CD4-positive, alpha-beta T cell (primary cell): Measurements from ENCODE around the gene ANKRD40. TPM values are rescaled to one million over a fixed set of nuclear protein-coding genes. Genes with fewer than 3 reads are reported as not detected.

Experiments
- ATAC-seq: fragments of 200-7000 bp; cut with Tn5 transposase; one replicate; pipeline ENCODE4 v1.10.0; 2022; ENCODE audit warnings: mild to moderate bottlenecking; ENCODE audit not compliant: poor library complexity
- CTCF ChIA-PET: fragments of 350-600 bp; sonication (Branson Sonifier 250); formaldehyde crosslinking; loops from one replicate; lab custom pipeline; 2021; ENCODE audit warnings: antibody characterized with exemption, inconsistent platforms; lab: Charles Lee
- POLR2A ChIA-PET: fragments of 350-600 bp; sonication (Branson Sonifier 250); formaldehyde crosslinking; loops from one replicate; lab custom pipeline; 2021; ENCODE audit warnings: antibody characterized with exemption, inconsistent platforms; lab: Charles Lee
- DNase-seq, 14 experiments: peaks; one replicate each; pipeline ENCODE4 v3.0.0-alpha.2; 2013 to 2020; ENCODE audit warnings: mixed read lengths in 2 of 14
- H3K27ac ChIP-seq, 2 donors: one replicate each; pipeline versions ENCODE4 v1.5.1 to v1.7.0; 2013; ENCODE audit warnings: low read length in 2 of 2, low read depth in 1 of 2, mild to moderate bottlenecking in 1 of 2
- H3K27me3 ChIP-seq, 2 experiments: 1 replicate in 1 of 2; 2 replicates in 1 of 2; pipeline versions ENCODE4 v1.6.1 to v1.7.0; 2013; ENCODE audit warnings: low read length in 2 of 2, control low read depth in 1 of 2, mild to moderate bottlenecking in 1 of 2, moderate library complexity in 1 of 2; ENCODE audit not compliant: insufficient read depth in 2 of 2, control insufficient read depth in 1 of 2
- H3K36me3 ChIP-seq: one replicate; pipeline ENCODE4 v1.6.1; 2013; ENCODE audit warnings: low read length, control low read depth; ENCODE audit not compliant: insufficient read depth
- H3K4me1 ChIP-seq: one replicate; pipeline ENCODE4 v1.6.1; 2013; ENCODE audit warnings: low read length, control low read depth; ENCODE audit not compliant: insufficient read depth
- H3K4me3 ChIP-seq: one replicate; pipeline ENCODE4 v1.5.1; 2013; ENCODE audit warnings: mild to moderate bottlenecking, low read length, moderate library complexity
- H3K9me3 ChIP-seq, 2 experiments: 1 replicate in 1 of 2; 2 replicates in 1 of 2; pipeline versions ENCODE4 v1.6.1 to v1.7.0; 2013; ENCODE audit warnings: low read length in 2 of 2, mild to moderate bottlenecking in 2 of 2, control low read depth in 1 of 2, moderate library complexity in 1 of 2; ENCODE audit not compliant: control insufficient read depth in 1 of 2, insufficient read depth in 1 of 2
- H3K27ac Mint-ChIP-seq: one replicate; pipeline ENCODE4 v1.8.0; 2020; ENCODE audit warnings: mixed read lengths
- H3K27me3 Mint-ChIP-seq: one replicate; pipeline ENCODE4 v1.8.0; 2021; ENCODE audit warnings: mixed read lengths
- H3K36me3 Mint-ChIP-seq: one replicate; pipeline ENCODE4 v1.8.0; 2021; ENCODE audit warnings: low read depth, mixed read lengths
- H3K4me1 Mint-ChIP-seq: one replicate; pipeline ENCODE4 v1.8.0; 2021; ENCODE audit warnings: low read depth, mixed read lengths
- H3K4me3 Mint-ChIP-seq: one replicate; pipeline ENCODE4 v1.8.0; 2020; ENCODE audit warnings: mild to moderate bottlenecking, mixed read lengths
- H3K9me3 Mint-ChIP-seq: one replicate; pipeline ENCODE4 v1.8.0; 2020; ENCODE audit warnings: mixed read lengths
- CTCF ChIP-seq: fragments of 200-600 bp; IDR thresholded peaks from one replicate; pipeline ENCODE4 v1.8.0; 2022; ENCODE audit warnings: antibody characterized with exemption, mild to moderate bottlenecking
- intact Hi-C, 2 experiments: fragments of 100-400 bp; cut with DNase I in 1 of 2; cut with micrococcal nuclease in 1 of 2; formaldehyde crosslinking; loops; one replicate each; pipeline versions ENCODE4 v1.15.1 to v1.9.0; 2023 to 2025; cut with DNase I, micrococcal nuclease
- total RNA-seq, 174 experiments: library from RNA in 2 of 174; stranded (reverse) in 2 of 174; gene quantifications; one replicate each; pipeline ENCODE4 v1.2.3 and lab custom pipeline; 2021 to 2026

ANKRD40 gene
- total RNA-seq, 2 experiments from 2014 or later, result 22.8 to 24.0 TPM

- ATAC-seq, result no peak
- no peak for TF ChIP-seq CTCF
- CTCF ChIA-PET, result no interaction called here
These were observed 58.4 kb downstream of the ANKRD40 start for GRCh38 chr17:50649042-50649908.

GRCh38 chr17:50647187-50647586, 60.5 kb downstream of the ANKRD40 start:
- TF ChIP-seq CTCF, result no peak
- H3K9me3 Mint-ChIP-seq, result no peaks in the 10 kb centered on the region
- H3K9me3 ChIP-seq, result peaks cover 0 to 3% of the 10 kb centered on the region in 2 experiments
- H3K27ac ChIP-seq, result no peak overlapping the region
- DNase-seq (no peak), ATAC-seq (no peak)
- H3K4me1 Mint-ChIP-seq, result no peaks in the 10 kb centered on the region
- H3K27ac Mint-ChIP-seq, result no peak overlapping the region
- ChIA-PET POLR2A (no interaction called here), CTCF (no interaction called here)
- peaks cover 5 to 6% of the 10 kb centered on the region in 2 experiments for H3K27me3 ChIP-seq
- peaks cover 28% of the 10 kb centered on the region for H3K27me3 Mint-ChIP-seq
- no peak overlapping the region for H3K4me3 Mint-ChIP-seq
- no peaks in the 10 kb centered on the region for H3K36me3 ChIP-seq
- H3K4me1 ChIP-seq, result no peaks in the 10 kb centered on the region
- intact Hi-C loops, result no loop called here
- no peak overlapping the region for H3K4me3 ChIP-seq
- H3K36me3 Mint-ChIP-seq, result no peaks in the 10 kb centered on the region

More at GRCh38 chr17:50649042-50649908, 58.4 kb downstream of the ANKRD40 start:
- Mint-ChIP-seq H3K4me3 (no peak overlapping the region), H3K4me1 (no peaks in the 10 kb centered on the region), H3K27ac (no peak overlapping the region), H3K9me3 (no peaks in the 10 kb centered on the region), H3K36me3 (no peaks in the 10 kb centered on the region), H3K27me3 (peaks cover 19% of the 10 kb centered on the region)
- H3K9me3 ChIP-seq, result peaks cover 0 to 11% of the 10 kb centered on the region in 2 experiments
- DNase-seq, result no peak
- no peaks in the 10 kb centered on the region for H3K36me3 ChIP-seq
- no peaks in the 10 kb centered on the region for H3K4me1 ChIP-seq
- H3K27me3 ChIP-seq, result peaks cover 0 to 2% of the 10 kb centered on the region in 2 experiments
- H3K27ac ChIP-seq, result no peak overlapping the region
- no peak overlapping the region for H3K4me3 ChIP-seq
- POLR2A ChIA-PET, result no interaction called here
- intact Hi-C loops, result loop anchor here in 1 of 2 experiments (2.0 kb wide), 1 partner anchor 38 kb away; no protein-coding TSS in a partner anchor

- ATAC-seq (no peak), DNase-seq (no peak)
- Mint-ChIP-seq H3K36me3 (no peaks in the 10 kb centered on the region), H3K27me3 (peaks cover 30% of the 10 kb centered on the region), H3K27ac (no peak overlapping the region), H3K4me3 (no peak overlapping the region), H3K4me1 (no peaks in the 10 kb centered on the region), H3K9me3 (no peaks in the 10 kb centered on the region)
- CTCF ChIA-PET, result no interaction called here
- H3K27me3 ChIP-seq, result peaks cover 5 to 6% of the 10 kb centered on the region in 2 experiments
- H3K4me1 ChIP-seq, result no peaks in the 10 kb centered on the region
- POLR2A ChIA-PET, result no interaction called here
- TF ChIP-seq CTCF, result no peak
- no peak overlapping the region for H3K4me3 ChIP-seq
- peaks cover 0 to 3% of the 10 kb centered on the region in 2 experiments for H3K9me3 ChIP-seq
- no peak overlapping the region for H3K27ac ChIP-seq
- H3K36me3 ChIP-seq, result no peaks in the 10 kb centered on the region
- intact Hi-C loops, result no loop called here
These were observed 61.7 kb downstream of the ANKRD40 start for GRCh38 chr17:50645748-50646682.

Other genes starting within 250 kb of the ANKRD40 start
- gene CHAD, start 239.0 kb downstream of the ANKRD40 start, total RNA-seq, result not detected
- gene RSAD1, start 229.1 kb downstream of the ANKRD40 start, total RNA-seq, result 10 to 100 TPM; 44.6 to 44.7 TPM
- gene MYCBPAP, start 199.5 kb downstream of the ANKRD40 start, total RNA-seq, result 1 to 10 TPM in 1 of 2 experiments, under 1 TPM in 1; 0.78 to 1.5 TPM
- gene EPN3, start 175.2 kb downstream of the ANKRD40 start, total RNA-seq, result not detected
- 10 to 100 TPM; 10.2 to 10.3 TPM for gene SPATA20, start 160.7 kb downstream of the ANKRD40 start, total RNA-seq
- gene CACNA1G, start 147.2 kb downstream of the ANKRD40 start, total RNA-seq, result not detected
- under 1 TPM in 1 of 2 experiments, not detected in 1; 0.19 TPM for gene ABCC3, start 73.0 kb downstream of the ANKRD40 start, total RNA-seq
- gene LUC7L3, start 11.7 kb upstream of the ANKRD40 start, total RNA-seq, result 100 to 1,000 TPM; 116 to 126 TPM
- gene ANKRD40CL, start 59.6 kb upstream of the ANKRD40 start, total RNA-seq, result not detected
- gene WFIKKN2, start 127.7 kb upstream of the ANKRD40 start, total RNA-seq, result not detected
- gene TOB1, start 158.4 kb upstream of the ANKRD40 start, total RNA-seq, result 100 to 1,000 TPM; 419 to 449 TPM